Posterior cingulate gyrus (tissue), 11 donors: ENCODE data around the gene SLC4A3.

Source experiments
- DNase-seq, 10 donors: peaks; one replicate each; pipeline versions ENCODE4 v3.0.0 to v3.0.0-alpha.2; 2020 to 2021; ENCODE audit warnings: mixed read lengths in 3 of 10
- intact Hi-C: fragments of 100-400 bp; cut with DNase I; formaldehyde crosslinking; loops from one replicate; pipeline ENCODE4 v1.15.1; 2023

The SLC4A3 gene, protein sequence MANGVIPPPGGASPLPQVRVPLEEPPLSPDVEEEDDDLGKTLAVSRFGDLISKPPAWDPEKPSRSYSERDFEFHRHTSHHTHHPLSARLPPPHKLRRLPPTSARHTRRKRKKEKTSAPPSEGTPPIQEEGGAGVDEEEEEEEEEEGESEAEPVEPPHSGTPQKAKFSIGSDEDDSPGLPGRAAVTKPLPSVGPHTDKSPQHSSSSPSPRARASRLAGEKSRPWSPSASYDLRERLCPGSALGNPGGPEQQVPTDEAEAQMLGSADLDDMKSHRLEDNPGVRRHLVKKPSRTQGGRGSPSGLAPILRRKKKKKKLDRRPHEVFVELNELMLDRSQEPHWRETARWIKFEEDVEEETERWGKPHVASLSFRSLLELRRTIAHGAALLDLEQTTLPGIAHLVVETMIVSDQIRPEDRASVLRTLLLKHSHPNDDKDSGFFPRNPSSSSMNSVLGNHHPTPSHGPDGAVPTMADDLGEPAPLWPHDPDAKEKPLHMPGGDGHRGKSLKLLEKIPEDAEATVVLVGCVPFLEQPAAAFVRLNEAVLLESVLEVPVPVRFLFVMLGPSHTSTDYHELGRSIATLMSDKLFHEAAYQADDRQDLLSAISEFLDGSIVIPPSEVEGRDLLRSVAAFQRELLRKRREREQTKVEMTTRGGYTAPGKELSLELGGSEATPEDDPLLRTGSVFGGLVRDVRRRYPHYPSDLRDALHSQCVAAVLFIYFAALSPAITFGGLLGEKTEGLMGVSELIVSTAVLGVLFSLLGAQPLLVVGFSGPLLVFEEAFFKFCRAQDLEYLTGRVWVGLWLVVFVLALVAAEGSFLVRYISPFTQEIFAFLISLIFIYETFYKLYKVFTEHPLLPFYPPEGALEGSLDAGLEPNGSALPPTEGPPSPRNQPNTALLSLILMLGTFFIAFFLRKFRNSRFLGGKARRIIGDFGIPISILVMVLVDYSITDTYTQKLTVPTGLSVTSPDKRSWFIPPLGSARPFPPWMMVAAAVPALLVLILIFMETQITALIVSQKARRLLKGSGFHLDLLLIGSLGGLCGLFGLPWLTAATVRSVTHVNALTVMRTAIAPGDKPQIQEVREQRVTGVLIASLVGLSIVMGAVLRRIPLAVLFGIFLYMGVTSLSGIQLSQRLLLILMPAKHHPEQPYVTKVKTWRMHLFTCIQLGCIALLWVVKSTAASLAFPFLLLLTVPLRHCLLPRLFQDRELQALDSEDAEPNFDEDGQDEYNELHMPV

DNA sequence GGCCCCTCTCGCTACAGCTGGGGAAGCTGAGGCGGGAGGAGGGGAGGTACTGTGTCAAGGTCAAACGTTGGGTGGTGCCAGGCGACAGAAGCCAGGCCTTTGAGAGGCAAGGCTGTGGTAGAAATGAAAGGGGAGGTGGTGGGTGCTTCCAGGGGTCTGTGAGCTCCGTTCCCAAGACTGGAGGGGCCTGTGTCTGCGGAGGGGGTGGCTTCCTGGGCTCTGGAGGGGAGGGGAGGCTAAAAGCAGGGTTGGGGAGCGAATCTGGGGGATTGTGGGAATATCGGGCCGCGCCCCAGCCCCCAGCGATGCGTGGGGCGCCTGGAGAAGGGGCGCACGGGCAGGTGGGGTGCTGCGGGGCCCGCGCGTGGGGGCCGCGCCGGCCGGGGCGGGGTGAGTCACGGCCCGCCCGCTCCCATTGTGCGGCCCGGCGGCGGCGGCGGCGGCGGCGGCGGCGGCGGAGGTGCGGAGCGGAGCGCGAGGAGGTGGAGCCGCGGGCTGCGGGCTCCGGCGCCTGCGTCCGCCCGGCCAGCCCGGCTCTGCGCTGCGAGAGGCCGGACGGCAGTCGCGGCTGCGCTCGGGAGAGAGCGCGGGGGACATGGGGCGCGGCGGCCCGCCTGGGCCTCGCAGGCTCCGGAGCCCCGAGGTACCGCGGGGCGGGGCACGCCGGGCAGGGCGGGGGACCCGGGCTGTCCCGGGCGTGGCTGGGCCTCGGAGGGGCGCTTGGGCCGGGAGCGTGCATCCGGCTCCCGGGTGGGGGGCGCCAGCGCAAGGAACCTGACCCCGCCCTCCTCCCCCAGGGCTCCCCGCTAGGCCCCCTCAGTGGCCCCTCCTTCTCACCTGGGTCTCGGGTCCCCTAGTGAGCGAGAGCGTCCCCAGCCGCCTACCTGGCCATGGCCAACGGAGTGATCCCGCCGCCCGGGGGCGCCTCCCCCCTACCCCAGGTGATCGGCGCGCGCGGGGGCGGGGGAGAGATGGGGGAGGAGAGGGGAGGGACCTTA lies at the start of gene SLC4A3:
TSS of gene SLC4A3 (plus strand) at position 528 of the 998 bp plus-strand sequence. CDS start at position 891, 363 bp downstream.
- peak in 2 of 10 donors; percentile 75 to 86 for DNase-seq
- intact Hi-C loops: no loop called here

DNA sequence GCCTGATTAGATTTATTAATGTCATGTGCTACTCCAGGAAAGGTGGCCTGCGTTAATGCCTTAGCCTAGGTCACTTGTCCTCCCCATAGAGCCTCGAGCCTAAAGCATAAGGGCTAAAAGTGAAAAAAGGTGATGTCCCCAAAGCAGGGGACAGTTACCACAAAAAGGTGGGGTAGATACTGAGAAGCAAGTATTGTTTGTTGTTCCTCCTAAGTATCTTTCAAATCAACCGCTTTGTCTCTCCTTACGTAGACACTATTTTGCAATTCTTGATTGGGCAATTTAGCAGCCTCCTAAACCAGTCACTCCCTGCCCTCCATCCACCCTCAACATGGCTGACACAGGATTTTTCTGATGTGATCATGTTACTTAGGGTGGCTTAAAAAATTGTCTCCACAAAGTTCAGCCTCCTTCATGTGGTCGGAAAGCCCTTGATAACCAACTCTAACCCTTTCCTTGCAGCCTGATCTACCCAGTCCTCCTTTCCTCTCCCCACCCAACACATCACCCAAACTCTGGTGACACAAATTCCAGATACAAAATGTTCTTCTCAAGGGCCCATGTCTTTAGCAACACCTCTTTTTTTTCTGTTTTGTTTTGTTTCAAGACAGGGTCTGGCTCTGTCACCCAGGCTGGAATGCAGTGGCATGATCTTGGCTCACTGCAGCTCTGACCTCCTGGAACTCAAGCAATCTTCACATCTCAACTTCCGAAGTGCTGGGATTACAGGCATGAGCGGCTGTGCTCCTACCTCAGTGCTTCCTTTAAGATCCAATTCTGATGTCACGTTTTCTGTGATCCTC lies 48.4 kb upstream of the SLC4A3 start:
- peak in 1 of 10 donors; percentile 3 for DNase-seq
- intact Hi-C loops: no loop called here

DNA sequence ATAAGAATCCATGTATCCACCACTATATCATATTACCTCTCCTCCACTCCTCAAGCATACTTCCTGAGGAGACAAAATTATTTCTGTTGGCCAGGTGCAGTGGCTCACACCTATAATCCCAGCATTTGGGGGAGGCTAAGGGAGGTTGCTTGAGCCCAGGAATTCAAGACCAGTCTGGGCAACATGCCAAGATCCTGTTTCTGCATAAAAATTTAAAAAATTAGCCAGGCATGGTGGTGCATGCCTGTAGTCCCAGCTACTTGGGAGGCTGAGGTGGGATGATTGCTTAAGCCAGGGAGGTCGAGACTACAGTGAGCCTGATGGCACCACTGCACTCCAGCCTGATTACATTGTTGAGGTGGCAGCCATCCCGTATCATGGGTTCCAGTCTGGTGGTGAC lies 46.1 kb upstream of the SLC4A3 start:
- intact Hi-C loops: no loop called here
- DNase-seq: peak in 2 of 10 donors; percentile 1 to 13

DNA sequence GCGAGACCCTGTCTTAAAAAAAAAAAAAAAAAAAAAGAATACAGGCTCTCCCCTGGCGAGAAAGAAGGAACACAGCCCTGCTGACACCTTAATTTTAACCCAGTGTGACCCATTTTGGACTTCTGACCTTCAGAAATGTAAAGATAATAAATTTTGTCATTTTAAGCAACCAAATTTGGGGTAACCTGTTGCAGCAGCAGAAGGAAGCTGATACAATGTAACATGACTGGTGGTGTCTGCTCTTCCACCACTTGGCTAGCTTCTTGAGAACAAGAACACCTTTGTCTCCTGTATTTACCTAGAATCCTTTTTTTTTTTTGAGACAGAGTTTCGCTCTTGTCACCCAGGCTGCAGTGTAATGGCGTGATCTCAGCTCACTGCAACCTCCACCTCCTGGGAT lies 36.3 kb upstream of the SLC4A3 start:
- intact Hi-C loops: no loop called here
- no peak for DNase-seq

DNA sequence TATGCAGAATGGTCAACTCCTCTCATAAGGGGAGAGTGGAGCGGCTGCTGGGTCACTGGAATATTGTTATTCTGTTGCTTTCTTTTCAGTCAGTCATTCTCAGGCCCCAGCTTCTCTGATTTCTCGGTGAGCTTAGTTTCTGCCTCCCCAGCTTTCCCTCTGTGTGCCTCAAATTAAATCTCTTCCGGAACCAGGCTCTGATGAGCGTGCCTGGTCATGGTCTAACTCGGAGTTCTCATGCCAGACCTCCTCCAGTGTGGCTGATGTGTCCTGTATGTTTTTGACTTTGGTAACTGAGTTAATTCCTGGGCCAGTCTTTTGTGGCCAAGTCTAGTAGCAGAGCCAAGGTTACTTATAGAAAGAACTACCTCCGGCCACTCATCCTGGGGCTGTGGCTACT lies 34.7 kb upstream of the SLC4A3 start:
- intact Hi-C loops: no loop called here
- DNase-seq: peak in 3 of 10 donors; percentile 0 to 27 (median 8)

DNA sequence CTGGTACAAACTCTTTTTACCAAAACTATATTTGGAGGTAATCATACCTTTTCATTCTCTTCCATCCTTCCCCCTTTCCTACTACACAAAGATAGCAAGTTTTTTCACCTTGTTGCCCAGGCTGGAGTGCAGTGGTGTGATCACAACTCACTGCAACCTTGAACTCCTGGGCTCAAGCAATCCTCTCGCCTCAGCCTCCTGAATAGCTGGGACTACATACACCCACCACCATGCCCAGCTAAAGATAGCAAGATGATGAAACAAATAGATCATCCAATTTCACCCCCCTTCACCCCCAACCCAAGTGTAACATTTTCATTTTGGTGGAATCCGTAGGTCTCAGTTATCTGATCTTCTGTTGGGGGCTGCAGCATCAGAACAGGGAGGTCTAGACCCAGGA lies 34.3 kb upstream of the SLC4A3 start:
- intact Hi-C loops: no loop called here
- DNase-seq: peak in 2 of 10 donors; percentile 0 to 1

DNA sequence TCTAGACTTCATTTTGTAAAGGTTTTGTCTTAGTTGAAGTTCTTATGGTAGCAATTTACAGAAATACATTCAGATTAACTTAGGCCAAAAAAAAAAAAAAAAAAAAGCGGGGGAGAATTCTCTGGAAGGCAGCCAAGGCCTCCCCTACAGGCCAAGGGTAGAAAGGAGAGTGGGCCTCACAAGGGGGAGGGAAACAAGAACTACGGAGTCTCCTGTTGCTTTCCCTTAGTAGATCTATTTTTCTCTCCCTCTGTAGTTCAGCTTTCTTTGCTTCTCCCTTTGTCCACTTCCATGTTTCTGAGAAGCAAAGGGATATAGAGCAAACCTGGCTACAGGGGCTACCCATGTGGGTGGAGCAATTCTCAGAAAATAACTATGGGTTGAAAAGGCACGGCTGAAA lies 32.2 kb upstream of the SLC4A3 start:
- intact Hi-C loops: loop anchor here (5.0 kb wide), 1 partner anchor 47 kb away; no protein-coding TSS in a partner anchor
- no peak for DNase-seq

DNA sequence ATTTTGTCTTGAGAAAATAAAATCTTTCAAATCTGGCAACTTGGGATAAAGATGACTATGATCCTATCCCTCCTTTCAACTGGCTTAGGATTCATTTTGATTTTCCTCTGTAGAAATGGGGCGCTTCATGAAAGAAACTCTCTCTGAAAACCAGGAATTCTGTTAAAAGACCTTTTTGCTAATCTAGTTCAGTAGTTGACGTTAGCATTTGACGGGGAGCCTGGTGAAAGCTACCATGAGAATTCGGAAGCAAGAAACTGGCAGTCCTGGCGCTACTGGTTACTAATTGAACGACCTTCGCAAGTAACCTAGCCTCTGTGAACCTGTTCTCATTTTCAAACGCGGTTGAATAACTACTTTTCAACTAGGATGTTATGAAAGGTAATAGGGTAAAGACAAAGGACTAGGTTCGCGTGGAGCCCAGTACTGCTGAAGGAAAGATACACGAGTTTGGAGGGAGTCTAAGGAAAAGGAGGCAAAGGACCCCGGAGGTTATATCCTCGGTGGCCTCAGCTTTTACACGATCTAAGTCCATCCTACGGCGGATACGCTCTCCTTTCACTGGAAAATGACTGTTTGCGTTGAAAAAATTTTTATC lies 30.4 kb upstream of the SLC4A3 start:
- DNase-seq: peak in 1 of 10 donors; percentile 19
- intact Hi-C loops: loop anchor here (2.0 to 5.0 kb wide), 2 partner anchors 45 to 52 kb away; partner anchors contain the start of gene TMEM198

DNA sequence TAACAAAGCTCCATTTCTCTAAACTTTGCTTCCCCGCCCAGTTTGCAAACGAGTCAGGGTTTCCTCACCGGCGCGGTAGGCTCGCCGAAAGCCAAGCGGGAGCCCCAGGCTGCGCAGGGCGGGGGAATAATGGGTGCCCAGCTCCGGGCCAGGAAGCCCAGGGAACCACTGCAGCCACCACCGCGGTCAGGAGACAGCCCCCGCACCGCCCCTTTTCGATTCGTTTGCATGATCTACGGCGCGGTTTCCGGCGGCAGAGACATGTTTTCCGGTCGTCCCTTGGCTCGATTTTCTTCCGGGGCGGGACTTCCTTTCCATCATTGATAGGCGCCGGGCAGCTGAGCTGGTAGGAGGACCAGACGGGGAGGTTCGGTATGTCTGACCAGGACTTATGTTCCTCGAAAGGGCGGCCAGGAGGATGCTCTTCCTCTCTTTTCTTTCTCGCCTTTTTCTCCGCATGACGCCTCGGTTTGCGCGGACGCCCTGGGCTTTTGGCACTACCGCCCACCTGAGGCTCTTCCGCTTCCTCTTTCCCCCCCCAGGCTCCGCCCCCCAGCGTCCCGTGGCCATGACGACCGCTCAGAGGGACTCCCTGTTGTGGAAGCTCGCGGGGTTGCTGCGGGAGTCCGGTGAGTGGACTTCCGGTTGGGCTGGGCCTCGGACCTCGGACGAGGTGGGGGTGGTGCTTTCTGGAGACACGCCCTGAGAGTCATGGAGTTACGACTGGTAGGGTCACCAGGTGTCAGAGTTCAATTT lies 29.7 kb upstream of the SLC4A3 start, which contains the start of gene STK11IP:
TSS of gene STK11IP (plus strand) at position 306 of the 756 bp plus-strand sequence. CDS start at position 569, 263 bp downstream.
- DNase-seq: peak; percentile 93 to 99 (median 95)
- intact Hi-C loops: loop anchor here (2.0 to 5.0 kb wide), 2 partner anchors 45 to 53 kb away; partner anchors contain the start of gene TMEM198

DNA sequence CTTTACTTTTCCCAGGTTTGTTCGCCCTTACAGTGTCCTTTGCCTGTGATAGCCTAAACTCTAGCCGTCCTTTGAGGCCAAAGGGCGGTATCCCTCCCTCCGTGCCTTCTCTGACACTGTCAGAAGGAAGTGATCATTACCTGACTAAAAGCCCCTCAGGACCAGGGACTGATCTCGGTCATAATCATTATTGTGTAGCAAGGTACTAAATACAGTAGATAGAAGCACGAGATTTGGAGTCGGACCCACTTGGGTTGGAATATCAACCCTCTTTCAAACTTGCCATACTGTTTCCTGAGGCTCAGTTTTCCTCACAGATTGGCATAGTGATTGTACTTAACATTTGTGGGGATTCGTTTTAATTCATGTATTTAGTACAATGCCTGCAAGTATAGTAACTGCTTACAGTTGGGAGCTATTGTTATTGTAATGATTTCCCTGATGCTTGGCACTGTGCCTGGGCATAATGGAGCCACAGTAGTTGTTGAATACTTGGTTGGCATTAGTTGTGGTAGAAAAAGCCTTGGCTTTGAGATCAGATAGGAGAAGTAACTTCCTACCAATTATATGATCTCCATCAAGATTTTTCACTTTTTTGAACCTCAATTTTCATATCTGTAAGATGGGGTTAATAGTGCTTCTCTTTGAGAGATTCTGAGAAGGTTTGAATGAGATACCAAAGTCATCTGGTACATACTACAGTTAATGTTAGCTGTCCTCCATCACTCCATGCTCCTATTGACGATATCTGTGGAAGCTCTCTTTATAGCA lies 28.9 kb upstream of the SLC4A3 start:
- intact Hi-C loops: loop anchor here (5.0 kb wide), 1 partner anchor 44 kb away; no protein-coding TSS in a partner anchor
- DNase-seq: peak in 1 of 10 donors; percentile 1

DNA sequence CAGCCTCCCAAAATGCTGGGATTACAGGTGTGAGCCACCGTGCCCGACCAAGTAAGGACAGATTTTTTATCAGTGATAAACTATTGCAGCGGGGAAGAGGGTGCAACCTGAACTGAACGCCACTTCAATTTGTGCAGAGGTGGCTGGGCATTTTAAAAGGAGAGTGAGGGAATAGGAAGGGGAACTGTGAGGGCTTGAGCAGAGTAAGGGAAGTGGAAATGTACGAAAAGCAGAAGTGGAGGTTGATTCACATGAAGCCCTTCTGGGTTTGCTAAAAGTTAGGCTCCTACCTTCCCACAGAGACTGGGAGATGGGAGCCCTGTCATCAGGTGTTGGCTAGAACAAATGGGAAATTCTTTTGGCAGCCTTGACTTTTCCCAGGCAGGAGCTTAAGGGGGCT lies 23.7 kb upstream of the SLC4A3 start:
- intact Hi-C loops: no loop called here
- DNase-seq: peak in 1 of 10 donors; percentile 7

DNA sequence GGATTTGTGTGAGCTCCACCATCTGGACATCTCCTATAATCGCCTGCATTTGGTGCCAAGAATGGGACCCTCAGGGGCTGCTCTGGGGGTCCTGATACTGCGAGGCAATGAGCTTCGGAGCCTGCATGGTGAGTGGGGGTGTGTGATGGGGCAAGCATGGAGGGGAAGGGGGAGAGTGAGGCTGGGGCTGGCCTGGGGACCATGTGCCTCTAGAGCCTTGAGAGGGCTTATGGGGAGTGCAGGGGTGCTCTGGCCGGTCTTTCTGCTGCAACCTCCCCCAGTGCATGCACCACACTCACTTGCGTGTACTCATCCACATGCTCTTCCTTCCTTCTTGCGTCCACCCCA lies 21.8 kb upstream of the SLC4A3 start:
- intact Hi-C loops: no loop called here

DNA sequence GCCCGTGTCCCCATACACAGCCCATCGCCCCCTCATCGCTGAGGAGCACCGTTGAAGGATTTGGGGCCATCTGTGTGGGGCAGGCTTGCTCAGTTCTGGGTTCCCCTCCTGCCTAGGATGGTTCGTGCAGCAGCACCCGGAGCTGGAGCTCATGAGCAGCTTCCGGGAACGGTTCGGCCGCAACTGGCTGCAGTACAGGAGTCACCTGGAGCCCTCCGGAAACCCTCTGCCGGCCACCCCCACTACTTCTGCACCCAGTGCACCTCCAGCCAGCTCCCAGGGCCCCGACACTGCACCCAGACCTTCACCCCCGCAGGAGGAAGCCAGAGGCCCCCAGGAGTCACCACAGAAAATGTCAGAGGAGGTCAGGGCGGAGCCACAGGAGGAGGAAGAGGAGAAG lies 19.5 kb upstream of the SLC4A3 start:
- peak in 1 of 10 donors; percentile 72 for DNase-seq
- intact Hi-C loops: no loop called here

More for the DNA sequence above, 21.8 kb upstream of the SLC4A3 start:
- peak in 1 of 10 donors; percentile 55 for DNase-seq

DNA sequence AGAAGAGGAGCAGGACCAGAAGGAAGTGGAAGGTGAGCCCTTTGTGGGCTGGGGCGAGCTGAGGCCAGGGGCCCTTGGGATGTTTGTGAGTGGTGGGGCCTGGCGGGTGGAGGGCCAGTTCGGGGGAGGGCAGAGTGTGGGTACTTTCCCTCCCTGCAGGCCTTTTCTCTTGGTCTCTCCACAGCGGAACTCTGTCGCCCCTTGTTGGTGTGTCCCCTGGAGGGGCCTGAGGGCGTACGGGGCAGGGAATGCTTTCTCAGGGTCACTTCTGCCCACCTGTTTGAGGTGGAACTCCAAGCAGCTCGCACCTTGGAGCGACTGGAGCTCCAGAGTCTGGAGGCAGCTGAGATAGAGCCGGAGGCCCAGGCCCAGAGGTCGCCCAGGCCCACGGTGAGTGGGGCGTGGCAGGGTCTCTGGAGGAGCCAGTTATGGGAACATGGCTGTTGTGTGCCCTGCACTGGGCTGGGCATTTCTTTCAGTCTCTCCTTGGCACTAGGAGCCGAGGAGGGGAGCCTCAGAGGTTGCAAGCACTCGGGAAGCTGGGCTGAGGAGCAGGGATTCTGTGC lies 18.9 kb upstream of the SLC4A3 start:
- intact Hi-C loops: no loop called here
- peak in 1 of 10 donors; percentile 51 for DNase-seq

DNA sequence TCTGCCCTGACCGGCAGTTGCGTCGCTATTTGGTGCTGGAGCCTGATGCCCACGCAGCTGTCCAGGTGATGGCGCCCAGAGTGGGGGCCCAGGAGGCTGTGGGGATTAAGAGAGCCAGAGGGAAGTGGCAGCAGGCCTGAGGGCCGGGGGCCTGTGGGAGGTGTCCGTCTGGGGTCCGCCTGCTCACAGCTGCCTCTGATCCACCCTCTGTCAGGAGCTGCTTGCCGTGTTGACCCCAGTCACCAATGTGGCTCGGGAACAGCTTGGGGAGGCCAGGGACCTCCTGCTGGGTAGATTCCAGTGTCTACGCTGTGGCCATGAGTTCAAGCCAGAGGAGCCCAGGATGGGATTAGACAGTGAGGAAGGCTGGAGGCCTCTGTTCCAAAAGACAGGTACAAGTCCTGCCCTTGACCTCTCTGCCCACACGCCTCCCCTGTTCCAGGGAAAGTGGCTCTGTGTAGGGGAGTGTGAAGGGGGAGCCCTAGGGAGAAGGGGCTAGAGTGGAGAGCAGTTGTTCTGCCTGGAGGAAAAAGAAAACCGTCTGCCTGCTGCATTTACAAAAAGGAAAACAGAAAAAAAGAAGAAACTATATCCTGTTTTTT lies 18.2 kb upstream of the SLC4A3 start:
- peak in 1 of 10 donors; percentile 62 for DNase-seq
- intact Hi-C loops: no loop called here
